SIG-M5 treated with dmso at 0.1 percent for 504 hours (cell line): ENCODE measurements around the gene RAPGEF5.

Experiments
- DNase-seq: peaks from one replicate; lab custom pipeline; 2025; ENCODE audit not compliant: unreplicated experiment; lab: John Stamatoyannopoulos, UW

RAPGEF5 gene

GRCh38 chr7:22269963-22270362 is 87.0 kb downstream of the RAPGEF5 start:
- DNase-seq = no peak

GRCh38 chr7:22268884-22269421 is 88.0 kb downstream of the RAPGEF5 start:
- no peak for DNase-seq

GRCh38 chr7:22267930-22268615 is 88.9 kb downstream of the RAPGEF5 start:
- DNase-seq = no peak

- DNase-seq = no peak
These were observed 94.4 kb downstream of the RAPGEF5 start for GRCh38 chr7:22262538-22262937.

DNA sequence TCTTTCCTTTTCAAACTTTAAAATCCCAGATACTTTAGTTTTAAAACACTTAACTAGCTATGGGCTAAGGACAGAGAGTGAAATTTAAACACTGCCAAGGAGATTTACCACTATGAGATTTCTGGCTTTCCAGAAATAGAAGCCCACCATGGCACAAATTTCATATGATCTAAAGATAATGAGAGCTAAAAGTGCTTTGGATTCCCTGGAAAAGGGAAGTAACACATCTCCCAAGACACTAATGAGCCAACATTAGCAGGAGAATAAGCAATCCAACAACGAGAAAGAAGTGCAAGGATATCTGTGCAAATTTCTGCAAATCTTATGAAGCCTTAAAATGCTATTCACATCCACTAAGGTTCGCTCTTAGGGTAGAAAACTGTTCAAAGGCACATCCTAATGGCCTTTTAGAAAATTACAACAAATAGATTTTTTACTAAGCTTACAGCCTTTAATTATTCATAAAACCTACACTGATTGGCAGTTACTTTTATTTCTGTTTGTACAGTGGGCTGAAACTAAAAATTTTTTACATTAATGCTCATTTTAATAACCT is 100.3 kb downstream of the RAPGEF5 start:
- no peak for DNase-seq

- DNase-seq = no peak
These were observed 101.1 kb downstream of the RAPGEF5 start for GRCh38 chr7:22255834-22256233.

DNA sequence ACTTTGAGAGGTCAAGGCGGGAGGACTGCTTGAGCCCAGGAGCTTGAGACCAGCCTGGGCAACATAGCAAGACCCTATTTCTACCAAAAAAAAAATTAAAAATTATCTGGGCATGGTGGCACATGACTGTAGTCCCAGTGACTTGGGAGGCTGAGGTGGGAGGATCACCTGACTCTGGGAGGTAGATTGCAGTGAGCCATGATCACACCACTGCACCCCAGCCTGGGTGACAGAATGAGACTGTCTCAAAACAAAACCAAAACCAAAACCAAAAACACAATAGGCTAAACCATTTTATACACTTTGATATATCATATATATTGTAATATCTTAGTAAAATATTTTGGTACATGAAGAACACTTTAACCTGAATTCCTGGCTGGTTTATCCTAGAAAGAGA is 101.6 kb downstream of the RAPGEF5 start:
- no peak for DNase-seq

DNA sequence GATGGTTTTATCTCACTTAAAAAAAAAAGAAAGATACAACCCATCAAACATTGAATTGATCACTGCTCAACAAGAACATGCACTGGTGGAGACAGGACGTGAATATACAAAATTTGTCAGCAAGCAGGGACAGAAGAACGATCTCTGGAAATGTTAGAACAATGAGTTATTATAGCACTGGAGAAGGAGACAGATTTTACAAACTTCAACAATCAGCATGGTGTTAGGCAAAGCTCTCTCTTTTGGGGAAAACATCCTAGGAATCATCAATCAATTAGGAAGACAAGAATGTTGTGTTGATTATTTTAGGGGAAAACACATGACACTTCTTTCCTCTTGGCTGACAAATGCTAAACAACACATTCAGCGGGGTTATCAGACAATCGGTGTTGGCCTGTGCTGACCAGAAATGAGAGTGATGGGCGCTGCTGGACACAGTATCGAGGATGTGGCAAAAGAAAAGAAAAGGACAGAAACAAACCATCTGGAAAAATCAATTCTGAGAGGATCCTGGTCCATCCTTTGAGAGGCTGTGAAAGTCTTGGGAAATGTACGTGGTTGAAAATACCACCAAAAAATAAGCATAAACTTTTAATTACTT is 103.9 kb downstream of the RAPGEF5 start:
- no peak for DNase-seq

DNA sequence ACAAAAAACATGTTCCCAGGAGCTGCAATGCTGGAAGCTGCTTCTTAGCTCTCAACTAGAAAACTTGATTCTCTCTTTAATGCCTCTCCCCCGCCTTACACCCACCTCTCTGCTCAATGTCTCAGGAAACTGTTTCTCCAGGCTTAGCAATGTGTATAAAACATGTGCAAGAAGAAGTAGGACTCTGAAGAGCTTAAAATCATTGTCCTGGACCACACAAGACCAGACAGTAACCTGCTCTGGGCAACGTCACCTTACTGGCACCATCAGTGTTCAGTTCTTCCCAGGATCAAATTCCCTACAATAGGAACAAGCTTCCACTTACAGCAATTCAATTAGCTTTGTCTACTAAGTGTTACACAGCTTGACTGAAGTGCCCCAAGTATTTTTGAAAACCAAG is 104.9 kb downstream of the RAPGEF5 start:
- DNase-seq = no peak

GRCh38 chr7:22251281-22251680 is 105.7 kb downstream of the RAPGEF5 start:
- DNase-seq = no peak

DNA sequence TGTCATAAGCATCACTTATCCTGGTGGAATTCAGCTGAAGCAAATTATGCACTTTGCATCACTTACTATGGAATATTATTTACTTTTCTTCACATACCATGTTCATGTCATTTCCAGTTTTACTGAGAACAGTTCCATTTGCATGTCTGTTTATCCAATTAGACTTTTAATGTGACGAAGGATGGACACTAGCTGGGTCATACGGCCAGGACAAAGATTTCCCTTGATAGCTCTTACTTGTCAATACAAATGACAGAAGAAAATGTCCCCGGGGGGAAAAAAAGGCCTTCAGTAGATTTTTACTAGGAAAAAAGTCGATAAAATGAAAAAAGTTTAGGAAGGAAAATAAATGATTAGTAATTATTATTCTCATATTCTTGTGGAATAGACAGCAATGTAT is 106.6 kb downstream of the RAPGEF5 start:
- DNase-seq = no peak

DNA sequence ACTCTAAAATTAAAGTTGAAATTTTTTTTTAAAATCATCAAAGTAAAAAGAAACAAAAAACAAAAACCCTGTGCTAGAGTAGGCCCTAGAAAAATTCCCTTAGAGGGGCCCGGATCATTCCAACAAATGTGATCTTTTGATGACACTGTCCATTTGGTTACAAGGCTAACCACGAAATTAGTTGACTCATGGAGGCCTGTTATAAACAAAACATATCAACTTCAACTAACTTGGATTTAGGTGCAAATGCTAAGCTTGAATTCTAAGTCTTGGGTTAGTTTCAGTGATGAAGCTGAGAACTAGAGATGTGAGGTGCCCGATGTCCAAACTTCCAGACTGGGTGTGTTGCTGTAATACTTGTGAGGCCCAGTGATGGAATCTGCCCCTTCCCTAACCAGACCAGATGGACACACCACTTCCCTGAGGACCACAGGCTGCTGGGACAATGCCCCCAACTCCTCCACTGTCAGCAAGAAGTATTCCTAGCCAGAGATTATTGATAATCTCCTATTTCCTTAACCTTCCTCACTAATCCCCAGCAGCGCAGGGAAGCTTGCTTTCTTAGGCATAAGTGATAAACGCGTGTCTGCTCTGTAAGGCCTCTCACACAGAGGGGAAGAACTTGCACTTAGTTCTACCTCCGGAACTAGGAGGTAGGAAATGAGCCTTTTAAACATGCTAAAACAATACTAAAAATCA is 108.7 kb downstream of the RAPGEF5 start:
- DNase-seq = no peak

DNA sequence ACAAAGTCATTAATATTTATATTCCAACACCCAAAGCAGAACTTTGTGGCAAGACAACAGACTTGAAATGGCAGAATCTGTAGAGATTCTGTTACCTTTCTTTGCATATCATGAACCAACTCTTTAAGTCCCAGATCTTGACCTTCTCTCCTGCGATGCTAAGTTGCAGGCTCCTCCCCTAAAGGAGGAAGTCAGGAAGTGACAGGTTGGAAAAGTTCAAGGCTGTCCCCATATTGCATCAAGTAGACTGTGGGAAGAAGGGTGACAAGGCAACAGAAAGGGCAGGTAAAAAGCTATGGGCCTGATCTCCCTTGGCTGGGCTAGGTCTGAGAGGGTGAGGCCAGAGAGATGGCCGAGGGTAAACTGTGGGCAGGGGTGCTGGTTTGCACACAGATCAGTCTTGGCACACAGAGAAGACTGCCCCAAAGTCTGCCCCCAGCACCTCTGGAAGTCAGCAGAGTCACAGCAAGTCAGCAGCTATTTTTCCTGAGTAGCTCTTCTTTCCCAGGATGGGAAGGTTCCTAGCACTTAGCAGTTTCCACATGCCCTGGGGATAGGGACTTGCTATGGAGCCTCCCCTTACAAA is 115.1 kb downstream of the RAPGEF5 start:
- DNase-seq = no peak

DNA sequence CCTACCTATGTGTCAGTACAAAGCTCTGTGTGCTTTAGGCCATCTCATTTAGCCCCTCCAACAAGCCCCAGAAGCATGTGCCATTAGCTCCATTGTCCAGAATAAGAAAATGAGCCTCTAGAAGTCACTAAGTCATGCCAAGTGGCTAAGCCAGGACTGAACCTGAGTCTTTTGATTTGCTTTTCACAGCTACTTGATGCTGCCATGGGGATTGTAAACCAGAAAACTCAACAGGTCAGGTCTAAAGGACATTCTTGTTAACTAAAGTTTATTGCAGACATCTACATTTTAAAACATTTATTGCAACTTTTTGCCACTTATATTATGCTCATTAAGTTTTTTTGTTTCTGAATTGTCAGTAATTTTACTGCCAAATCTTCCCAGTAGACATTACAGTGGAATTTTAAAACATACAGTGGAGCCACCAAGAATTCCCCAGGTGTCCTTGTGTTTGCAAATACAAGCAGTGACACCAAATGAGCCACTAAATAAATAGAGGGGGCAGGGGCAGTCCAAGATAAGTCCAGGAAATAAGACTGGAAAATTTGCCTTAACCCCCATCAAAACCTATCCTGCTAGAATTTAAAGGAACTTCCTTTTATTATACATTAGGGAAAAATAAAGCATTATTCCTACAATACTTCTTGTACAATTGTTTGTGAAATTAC is 115.9 kb downstream of the RAPGEF5 start:
- DNase-seq = no peak

DNA sequence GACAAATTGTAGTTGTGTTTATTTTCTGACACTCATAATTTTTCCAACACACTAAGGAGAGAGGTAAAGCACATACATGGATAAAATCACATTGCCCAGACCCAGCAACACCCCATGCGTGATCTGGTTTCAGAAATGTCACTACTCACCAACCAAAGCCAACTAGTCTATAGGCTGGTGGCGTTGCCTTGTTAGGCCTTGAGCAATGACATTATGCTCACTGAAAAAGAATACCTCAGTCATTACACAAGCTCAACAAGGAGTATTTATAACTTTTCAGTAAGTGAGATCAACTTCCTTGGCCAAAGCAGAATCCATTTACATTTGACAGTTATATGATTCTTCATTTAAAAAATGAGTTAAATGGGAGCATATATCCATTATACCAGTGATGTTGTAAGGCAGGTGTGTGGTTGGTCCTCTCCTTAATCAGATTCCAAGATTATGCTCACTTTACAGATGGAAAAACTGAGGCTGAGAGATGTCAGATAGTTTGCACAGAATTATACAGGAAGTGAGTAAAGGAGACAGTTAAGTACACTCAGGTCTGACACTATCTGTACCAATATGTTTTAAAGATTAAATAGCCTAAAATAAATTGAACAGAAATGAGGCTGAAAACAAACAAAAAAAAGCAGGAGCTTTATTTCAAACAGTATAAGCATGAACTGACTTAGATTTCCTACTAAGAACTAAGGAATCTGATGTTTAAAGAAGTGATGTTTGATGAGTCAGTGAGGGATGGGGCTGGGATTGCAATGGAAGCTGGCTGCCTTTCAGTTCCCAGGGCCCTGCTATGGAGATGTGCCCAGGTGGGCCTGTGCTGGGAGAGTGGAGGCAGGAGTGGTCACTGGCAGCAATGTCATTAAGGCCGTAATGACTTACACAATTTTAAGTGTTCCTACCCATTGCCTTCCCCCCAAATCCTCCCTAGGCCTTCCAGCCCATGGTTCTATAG is 118.3 kb downstream of the RAPGEF5 start:
- no peak for DNase-seq

DNA sequence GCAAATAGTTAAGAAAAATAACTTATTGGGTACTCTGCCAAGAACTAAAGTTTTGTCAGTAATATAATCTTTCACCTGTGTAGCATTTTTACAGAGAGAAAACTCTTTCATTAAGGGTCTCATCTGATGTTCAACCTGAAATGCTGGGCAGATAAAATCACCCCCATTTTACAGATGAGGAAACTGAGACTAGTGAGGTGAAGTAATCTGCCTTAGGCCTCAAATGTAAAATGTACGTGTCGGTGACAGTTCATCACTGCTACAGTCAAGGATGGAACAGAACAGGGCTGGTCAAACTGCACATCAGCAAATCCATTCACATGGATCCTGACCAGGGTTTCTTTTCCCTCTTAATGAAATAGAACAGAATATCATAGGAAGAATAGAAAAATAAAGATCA is 121.8 kb downstream of the RAPGEF5 start:
- no peak for DNase-seq

DNA sequence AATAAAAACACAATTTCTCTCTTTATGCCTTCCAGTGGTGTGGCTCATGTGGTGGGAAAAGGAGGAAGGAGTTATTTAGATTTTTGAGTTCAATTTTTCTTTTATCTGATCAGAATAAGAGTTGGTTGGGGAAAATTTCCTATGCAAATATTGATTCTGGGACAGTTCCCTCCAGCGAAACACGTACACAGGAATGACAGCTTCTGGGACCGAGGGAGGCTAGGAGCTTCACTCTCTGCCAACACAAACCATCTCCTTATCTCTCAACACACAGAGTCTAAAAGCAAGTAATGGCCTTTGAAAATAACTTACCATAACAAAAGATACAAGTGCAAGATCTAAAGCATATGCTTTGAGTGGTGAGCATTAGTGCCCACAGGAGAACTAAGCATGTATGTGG is 122.7 kb downstream of the RAPGEF5 start:
- DNase-seq = no peak

GRCh38 chr7:22231806-22232205 is 125.1 kb downstream of the RAPGEF5 start:
- no peak for DNase-seq

GRCh38 chr7:22231141-22231540 is 125.8 kb downstream of the RAPGEF5 start:
- DNase-seq = no peak

GRCh38 chr7:22230238-22230637 is 126.7 kb downstream of the RAPGEF5 start:
- DNase-seq = no peak
